Measurements from ENCODE around the gene GABBR2.
"Not testable (repeated sequence)": the region's sequence is repeated elsewhere in the genome, so short reads cannot be mapped to it uniquely, and the experiment has no call there.

GABBR2 gene

DNA sequence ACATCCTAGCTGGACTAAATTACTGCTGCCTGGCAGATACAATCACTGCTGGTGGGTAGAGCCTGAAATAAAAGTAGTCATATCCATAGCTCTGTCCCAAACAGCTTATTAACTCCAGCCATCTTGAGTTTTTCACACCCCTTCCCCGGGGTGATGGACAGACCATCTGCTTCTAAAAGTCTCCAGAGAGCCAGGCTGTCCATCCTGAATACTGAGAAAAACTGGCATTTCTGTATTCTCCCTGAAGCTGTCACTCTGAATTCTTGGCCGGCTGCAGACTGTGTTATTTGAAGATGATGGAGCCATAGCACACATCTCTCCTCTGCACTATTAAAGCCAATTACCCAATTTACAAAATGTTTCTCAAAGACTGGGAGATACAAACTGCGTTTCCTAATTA lies 118.6 kb downstream of the GABBR2 start:
- DNase-seq = no peak

DNA sequence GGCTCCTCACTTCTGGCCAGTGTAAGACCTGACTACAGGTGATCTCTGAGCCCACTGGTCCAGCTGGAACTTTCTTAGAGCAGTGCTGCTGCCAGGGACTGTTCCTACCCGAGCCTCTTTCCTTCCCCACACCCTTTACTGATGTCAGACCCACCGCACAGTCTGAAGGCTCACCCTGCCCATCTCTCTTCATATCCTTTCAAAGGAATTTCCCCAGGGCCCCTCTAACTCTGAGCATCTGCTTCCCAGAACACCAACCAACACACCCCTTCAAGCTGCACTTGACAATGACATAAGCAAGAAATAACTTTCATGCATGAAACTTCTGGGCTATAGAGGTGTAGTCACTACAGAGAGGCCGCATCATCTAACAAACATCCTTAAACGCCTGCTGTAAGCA lies 119.6 kb downstream of the GABBR2 start:
- no peak for DNase-seq

DNA sequence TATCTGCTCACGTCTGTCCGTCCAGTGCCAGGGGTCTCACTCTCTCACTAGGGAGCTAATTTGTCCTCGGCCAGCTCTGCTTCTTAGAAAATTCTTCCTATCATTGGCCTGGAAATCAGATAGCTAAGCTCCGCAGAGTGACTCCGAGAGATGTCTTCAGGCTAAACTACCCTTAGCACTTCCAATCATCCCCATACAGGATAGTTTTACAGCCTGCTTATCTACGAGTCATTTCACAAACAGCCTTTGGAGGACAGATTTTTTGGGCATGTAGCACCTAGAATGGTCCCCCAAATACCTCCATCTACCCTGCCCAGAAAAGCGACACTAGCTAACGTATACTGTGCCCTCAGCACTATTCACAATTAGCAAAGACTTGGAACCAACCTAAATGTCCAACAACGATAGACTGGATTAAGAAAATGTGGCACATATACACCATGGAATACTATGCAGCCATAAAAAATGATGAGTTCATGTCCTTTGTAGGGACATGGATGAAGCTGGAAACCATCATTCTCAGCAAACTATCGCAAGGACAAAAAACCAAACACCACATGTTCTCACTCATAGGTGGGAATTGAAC lies 123.8 kb downstream of the GABBR2 start:
- not testable (repeated sequence) for DNase-seq

DNA sequence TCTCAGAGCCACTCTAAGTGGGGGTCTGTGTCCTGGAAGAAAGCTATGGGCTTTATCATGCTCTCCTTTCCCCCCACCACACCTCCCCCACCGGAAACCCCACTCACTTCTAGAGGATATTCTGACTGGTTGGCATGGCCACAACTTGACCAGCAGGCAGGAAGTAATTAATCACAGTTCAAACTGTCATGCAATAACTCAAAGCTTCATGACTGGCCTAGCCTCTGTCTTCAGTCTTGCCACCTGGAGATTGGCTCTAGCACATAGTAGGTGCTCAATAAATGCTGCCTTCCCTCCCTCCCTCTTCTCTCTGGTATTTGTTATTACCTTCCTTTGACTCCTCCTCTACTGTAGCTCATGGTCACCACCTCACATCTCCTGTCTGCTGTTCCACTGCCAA lies 124.7 kb downstream of the GABBR2 start:
- no peak for DNase-seq

DNA sequence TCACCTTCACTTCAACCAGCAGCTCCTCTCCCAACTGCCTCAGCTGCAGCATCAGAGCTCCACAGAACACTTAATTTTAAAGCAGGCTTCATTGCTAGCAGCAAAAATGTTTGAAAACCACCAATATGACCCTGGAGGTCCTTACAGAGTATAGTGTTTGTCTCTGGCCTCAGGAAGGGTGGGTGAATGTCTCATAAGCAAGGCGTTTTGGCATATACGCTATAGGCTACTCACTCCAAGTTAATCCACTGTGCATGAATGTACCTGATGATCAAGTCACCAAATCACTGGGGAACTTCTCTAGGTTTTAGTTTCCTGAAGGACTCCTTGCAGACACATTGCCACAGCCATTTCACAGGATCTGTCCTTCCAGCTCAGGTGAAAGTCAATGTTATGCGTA lies 125.3 kb downstream of the GABBR2 start:
- DNase-seq = no peak

DNA sequence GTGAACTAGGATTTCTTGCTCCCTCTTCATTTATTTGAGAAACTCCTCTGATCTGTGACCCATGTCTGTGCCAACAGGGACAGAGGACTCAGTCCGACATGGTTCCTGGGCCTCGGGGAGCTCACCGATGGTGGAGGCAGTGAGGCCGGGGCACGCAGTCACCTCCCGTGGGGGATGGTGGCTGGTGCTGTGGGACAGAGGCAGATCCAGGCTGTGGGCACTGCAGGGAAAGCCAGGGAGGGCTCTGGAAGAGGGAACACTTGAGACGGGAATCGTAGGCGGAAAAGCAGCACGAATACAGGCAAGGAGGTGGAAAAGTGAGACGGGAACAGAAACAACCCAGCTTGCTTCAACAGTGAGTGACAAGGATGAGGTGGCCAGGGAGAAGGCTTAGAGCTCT lies 127.8 kb downstream of the GABBR2 start:
- DNase-seq = no peak

DNA sequence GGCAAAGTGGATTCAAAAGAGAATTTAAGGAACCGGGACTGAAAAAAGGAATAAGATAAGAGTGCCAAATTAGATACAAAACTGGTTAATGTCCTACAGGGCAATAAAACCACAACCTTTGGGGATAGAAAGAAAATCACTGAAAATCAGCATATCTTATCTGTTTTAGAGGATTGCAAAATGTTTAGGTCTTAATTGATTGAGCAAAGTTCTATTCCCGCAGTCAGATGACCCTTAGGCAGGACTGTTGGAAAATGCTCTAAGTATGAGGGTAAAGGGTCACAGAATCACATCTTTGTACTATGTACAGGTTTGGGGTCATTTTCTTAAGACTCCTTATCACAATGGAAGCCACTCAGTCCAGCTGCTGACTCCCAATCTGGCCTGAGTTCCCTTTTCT lies 129.0 kb downstream of the GABBR2 start:
- no peak for DNase-seq

DNA sequence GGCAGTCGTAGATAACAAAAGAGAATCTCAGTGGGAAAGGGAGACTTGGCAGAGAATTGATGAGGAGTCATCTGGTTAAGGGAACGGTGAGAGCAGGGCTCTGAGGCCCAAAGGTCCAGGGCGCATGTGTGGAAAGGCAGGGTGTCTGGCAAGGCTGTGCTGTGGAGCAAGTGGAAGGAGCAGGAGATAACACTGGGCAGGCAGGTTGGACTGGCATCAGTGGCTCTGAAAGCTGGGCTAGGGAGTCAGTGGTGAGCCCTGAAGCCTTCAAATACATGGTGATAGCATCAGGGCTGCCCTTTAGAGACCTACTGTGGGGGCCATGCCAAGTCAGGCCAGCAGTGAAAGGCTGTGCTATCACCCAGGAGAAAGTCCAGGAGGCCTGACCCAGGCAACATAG lies 131.3 kb downstream of the GABBR2 start:
- DNase-seq = no peak

DNA sequence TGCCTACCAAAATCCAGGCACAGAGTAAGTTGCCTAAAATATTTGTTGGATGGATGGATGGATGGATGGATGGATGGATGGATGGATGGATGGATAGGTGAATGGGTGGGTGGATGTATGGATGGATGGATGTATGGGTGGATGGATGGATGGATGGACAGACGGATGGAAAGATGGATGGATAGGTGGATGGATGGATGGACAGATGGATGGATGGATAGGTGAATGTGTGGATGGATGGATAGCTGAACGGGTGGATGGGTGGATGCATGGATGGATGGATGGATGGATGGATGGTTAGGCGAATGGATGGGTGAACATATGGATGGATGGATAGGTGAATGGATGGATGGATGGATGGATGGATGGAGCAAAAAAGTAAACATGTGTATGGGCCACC lies 131.9 kb downstream of the GABBR2 start:
- no peak for DNase-seq

DNA sequence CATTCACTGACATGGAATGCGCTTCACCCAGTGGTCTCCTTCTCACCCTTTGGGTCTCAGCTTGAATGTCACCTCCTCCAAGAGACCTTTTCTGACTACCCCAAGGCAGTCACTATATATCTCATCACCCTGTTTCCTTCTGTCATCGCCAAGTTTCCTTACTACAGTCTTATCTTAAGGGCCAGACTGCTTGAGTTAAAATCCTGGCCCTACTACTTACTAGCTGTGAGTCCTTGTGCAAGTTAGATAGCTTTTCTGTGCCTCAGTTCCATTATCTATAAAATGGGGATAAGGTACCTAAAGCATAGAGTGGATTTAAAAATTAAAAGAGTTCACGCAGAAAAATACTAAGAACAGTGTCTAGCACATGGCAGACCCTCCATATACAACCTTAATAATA lies 132.4 kb downstream of the GABBR2 start:
- no peak for DNase-seq

DNA sequence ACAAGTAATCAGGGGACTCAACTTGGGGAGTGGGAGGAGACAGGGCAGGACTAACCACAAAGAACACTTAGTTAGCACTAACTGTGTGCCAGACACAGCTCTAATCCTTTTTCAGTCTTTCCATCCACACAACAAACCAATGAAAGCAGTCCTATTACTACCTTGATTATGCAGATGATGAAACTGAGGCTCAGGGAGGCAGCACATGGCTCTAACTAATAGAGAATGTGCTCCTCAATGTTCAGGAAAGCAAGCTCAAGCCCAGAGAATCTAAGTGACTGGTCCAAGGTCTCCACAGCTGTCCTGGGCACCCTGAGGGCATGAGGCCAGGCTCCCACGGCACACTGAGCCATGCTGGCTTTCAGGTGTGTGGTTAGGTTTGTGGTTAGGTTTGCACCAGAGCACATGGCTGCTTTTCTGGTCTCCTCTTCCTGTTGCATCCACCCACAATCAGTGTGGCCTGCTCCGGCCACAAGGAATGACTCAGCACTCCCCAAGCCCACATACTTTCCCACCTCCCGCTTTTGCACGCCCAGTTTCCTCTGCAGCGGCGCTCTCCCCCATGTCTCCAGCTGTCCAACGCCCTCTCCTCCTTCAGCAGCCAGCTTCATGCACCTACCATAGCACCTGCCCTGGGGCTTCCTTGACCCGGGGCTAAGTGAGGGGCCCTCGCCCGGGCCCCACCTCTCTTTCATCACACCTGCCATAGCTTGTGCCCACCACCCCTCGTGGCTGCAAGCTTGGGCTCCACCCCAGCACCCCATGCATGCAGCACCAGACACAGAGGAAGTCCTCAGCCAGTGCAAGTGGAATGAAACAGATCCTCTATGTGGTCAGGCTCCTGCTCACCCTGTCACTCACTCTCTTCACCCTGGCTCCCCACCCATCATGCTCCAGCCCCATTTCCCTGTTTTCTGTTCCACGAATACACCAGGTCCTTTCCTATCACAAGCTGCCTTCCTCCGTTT lies 133.1 kb downstream of the GABBR2 start:
- no peak for DNase-seq

DNA sequence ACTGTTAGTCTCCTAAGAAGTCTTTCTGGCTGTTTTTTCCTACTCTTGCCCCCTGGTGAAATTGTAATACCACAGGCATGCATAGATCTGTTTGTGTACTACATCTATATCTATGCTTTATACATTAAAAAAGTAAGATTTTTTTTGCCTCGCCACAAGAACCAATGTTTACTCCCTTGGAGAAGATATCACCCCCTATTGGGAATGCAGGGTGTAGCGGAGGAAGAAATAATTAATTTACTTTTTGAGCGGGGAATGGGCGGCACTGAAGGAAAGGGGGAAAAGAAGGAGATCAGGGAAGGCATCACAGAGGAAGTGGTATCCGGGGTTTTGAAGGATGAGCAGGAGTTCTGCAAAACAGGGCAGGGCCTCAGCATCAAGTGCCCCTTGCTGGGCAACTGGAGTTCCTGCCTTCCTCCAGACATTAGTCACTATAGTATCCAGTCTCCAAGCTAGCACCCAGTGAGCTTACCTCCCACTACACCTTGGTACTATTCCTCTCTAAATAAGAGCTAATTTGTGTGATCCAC lies 134.9 kb downstream of the GABBR2 start:
- no peak for DNase-seq

DNA sequence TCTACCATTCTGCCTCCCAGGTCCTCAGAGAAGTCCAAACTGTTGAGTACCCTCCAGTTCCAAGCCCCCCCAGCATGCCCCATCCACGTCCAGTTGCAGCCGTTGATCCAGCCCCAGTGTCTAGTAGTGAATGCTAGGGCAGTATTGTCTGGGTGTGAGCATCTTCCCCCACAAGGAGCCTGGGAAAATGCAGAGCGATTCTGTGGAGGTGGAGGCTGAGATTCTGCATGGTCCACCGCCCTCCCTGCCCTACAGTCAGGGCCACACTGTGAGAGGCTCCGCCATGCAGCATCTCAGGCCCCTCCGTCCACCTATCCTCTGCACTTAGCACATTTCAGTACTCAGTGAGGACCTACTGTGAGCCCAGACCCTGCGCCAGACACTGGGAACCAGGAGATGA lies 135.9 kb downstream of the GABBR2 start:
- DNase-seq = no peak

DNA sequence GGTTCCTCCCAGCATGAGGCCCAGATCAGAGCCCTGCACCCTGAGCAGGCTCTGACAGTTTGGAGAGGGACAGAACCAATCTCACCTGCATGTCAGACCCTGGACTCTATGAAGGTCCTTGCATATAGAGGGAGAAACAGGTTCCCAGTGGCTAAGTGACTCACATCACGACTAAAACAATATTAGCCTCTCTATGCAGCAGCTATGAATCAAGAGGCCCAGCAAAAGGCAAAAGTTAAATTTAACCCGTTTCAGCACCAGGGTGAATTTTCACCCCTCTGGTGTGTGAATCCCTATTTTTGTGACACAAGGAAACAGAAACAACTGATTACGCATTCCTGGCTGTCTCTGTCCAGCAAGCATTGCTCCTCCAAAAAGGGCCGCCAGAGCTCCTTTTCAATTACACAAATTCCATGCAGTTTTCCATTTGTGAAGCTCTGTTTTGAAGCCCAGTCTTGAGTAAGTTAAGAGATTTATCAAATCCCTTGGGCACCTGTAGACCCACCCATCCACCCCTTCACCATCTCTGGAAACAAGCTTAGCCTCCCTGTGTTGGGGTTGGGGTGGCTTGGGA lies 136.6 kb downstream of the GABBR2 start:
- no peak for DNase-seq

DNA sequence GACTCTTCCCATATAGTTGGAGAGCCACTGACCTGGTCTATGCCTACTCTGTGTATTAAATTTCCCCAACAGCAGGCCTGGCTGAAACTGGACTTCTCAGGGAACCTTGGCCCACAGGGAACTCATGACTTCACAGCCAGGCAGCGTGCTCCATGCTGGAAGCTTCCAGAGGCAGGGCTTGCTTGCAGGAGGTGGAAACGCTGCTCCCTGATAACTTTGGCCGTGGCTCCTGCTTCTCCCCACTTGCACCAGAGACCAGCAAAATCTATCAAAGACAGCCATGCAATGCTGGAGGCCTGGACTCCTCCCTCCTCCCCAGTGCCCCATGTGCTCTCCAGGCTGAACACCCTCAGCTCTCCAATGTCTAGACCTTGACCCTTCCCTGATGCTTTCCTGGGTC lies 137.1 kb downstream of the GABBR2 start:
- no peak for DNase-seq

DNA sequence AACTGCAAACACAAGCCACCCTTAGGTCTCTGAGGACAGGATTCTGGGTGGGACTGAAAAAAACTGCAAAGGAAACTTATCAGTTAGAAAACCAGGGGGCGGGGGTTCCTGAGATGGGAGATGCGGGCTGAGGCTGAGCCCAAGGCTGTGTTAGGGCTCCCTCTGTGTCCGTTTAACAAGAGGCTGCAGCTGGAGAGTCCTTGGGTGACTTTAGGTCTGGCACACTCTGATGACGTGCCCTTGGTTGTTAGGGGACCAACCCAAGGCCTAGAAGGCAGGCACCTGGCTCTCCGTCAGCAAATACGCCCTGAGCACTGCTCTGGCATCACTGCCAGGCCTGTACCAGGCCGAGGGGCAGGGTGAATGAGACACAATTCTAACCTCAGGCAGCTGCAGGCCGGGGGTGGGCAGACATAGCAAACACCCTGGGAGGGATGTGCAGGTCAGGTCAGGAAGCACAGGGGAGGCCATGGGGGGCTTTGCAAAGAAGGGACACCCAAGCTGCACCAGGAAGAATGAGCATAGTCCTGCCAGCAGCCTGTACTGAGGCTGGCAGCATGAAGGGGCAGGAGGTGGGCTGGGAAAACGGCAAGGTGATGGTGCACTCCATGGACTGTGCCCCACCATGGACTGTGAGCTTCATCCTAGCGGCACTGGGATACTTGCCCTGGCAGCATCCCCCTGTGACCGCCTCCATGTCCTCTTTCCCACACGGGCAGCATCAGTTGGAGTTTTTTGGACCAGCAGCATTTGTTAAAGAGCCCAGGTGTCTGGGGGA lies 137.9 kb downstream of the GABBR2 start:
- no peak for DNase-seq

DNA sequence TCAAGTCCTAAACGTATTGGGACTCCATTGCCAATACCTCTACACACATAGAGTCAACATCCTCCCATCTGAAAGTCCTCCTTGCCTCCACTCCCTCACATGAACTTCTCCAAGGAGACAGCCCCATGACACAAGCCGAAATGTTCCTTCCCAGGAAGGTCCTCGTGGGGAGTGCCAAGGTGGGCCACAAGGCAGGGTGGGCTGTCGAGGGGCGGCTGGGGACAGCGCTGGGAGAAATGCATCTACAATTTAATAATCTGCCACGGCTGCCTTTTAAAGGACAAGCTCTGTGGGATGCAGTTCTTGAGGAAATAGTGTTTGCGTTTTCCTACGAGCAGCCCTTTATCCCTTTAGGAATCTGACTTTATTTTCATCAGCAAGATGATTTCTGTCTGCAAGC lies 138.7 kb downstream of the GABBR2 start:
- DNase-seq = no peak

DNA sequence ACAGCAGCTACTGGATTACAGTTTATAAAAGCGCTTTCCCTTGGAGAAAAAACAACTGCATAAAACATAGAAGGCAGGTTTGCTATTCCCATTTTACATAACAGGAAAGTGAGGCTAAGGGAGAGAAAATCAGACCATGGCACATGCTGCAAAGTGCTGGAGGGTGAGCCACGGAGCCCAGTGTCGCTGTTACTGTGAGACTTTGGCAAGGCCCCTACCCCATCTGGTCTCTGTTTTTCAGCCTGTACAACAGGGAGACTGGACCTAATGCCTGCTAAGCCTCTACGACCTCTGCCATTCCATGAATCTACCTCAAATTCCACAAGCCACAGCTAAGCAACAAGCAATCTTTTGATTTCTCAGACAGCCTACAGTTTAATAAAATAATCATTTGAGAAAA lies 139.2 kb downstream of the GABBR2 start:
- no peak for DNase-seq

DNA sequence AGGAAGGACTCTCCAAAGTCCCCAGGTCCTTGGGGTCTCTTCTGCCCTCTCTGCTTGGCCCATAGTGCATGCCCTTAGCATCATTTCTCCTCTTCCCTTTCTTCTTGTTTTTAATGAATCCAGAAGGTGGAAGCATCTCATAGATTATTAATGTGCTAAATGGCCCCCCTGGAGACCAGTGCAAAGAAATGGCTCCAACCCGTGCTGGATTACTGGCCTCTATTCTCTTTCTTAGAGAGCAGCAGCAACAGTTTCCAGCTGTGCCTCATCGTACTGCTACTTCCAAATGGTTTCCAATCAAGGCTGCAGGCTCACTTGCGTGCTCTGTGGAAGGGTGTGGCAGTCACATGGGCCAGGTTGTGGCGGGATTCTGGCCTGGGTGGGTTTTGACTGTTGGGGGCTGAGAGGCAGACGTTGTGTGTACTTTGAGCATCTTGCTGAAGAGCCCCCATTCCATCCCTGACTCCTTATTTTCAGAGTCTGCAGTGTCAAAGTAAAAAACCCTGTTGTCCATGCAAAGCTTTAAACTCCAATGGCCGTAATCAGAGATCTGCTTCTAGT lies 139.7 kb downstream of the GABBR2 start:
- no peak for DNase-seq

DNA sequence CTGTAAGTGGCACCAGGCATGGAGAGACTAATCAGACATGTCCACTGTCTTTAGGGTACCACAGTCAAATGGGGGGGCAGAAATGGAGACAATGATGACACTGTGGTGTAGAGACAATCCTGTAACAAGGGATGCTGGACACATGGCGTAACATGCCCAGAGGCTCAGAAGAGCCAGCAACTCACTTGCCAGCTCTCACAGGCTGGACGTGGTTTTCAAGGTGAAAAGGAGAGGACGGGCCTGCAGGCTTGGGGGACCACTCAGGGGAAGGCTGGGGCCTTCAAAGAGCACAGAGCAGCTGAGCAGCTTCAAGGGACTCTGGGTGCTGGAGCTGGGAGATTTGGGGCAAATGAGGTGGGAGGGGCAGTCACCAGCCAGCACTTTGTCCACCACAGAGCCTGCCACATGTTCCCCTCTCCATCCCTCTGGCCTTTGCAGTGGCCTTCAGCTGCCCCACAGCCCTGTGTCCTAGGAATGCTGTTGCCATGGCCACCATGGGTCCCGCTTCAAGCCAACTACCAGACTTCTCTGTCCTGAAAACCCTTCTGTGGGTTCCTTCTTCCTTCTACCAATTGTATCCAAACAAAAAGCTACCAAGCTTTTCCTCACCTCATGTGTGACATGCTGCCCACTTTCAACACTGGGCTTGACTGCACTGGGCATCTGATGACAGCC lies 140.4 kb downstream of the GABBR2 start:
- no peak for DNase-seq

DNA sequence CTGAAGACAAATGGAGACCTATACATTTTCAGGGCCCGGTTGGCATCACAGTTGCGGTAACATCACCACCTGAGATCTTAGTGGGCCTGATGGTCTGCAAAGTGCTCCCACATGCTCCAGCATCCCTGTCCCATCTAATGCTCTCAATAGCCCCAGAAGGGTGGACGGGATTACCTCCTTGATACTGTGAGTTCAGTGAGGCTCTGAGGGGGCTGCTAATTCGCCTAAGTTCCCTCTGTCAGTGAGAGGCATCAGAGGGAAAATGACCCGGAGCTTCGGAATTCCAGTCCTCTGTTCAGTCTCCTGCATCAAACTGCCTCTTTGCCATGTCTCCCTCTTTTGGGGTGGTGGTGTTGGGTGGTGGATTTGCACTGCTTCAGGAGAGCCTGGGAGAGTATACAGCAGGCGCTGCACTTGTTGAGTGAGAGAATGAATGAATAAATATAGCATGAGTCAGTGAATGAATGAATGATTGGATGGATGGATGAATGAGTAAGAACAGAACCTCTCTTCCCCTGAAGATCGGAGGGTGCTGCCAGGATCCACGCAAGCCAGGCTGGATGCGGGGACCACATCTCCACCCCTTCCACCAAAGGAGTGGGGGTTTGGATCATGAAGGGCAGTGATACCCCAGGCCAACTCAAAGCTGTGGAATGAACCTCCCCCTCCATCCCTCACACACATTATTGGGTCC lies 141.0 kb downstream of the GABBR2 start:
- no peak for DNase-seq

Measured in DMS79 (cell line).